Keratinocyte (primary cell): Measurements from ENCODE around the gene DFFB.

ENCODE experiments used
- EZH2 ChIP-seq: IDR thresholded peaks from one replicate; pipeline ENCODE4 v1.6.1; 2012; ENCODE audit warnings: inconsistent platforms, mild to moderate bottlenecking, low read length, moderate library complexity
- TF ChIP-seq, protein P1 (sequence below), 3 experiments: IDR thresholded peaks in 1 of 3; conservative IDR thresholded peaks in 1 of 3; optimal IDR thresholded peaks in 1 of 3; 2 replicates in 2 of 3; 3 replicates in 1 of 3; pipeline versions ENCODE3 to v1.5.1; 2011; ENCODE audit warnings: low read length in 3 of 3, mild to moderate bottlenecking in 3 of 3, moderate library complexity in 2 of 3, control low read depth in 1 of 3, inconsistent platforms in 1 of 3; ENCODE audit not compliant: insufficient read depth in 2 of 3; ENCODE audit errors: extremely low read depth in 1 of 3

GRCh38 chr1:3874736-3875135 lies 17.5 kb downstream of the DFFB start:
- TF ChIP-seq, protein P1, sequence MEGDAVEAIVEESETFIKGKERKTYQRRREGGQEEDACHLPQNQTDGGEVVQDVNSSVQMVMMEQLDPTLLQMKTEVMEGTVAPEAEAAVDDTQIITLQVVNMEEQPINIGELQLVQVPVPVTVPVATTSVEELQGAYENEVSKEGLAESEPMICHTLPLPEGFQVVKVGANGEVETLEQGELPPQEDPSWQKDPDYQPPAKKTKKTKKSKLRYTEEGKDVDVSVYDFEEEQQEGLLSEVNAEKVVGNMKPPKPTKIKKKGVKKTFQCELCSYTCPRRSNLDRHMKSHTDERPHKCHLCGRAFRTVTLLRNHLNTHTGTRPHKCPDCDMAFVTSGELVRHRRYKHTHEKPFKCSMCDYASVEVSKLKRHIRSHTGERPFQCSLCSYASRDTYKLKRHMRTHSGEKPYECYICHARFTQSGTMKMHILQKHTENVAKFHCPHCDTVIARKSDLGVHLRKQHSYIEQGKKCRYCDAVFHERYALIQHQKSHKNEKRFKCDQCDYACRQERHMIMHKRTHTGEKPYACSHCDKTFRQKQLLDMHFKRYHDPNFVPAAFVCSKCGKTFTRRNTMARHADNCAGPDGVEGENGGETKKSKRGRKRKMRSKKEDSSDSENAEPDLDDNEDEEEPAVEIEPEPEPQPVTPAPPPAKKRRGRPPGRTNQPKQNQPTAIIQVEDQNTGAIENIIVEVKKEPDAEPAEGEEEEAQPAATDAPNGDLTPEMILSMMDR (optimal IDR thresholded peaks at IDR 0.05 in 1 of 3, IDR thresholded peaks at IDR 0.05 in 1 of 3, conservative IDR thresholded peaks at IDR 0.05 in 1 of 3; ENCODE audit: extremely low read depth in 1 of 3, insufficient read depth in 2 of 3, low read length in 3 of 3): no peak
- no peak for TF ChIP-seq EZH2
